H1 (cell line): ENCODE results near the gene LINC01488. TPM values are rescaled to one million over a fixed set of nuclear protein-coding genes. Genes with fewer than 3 reads are reported as not detected.
A peak's percentile ranks its signal among the peaks of the same experiment; 100 is the strongest.

Experiments used
- CTCF ChIA-PET: fragments of 300-600 bp; sonication (Branson Sonifier 250); formaldehyde crosslinking; loops from one replicate; lab custom pipeline; 2021; ENCODE audit not compliant: partially characterized antibody; lab: Charles Lee
- POLR2A ChIA-PET: fragments of 300-600 bp; sonication (Branson Sonifier 250); formaldehyde crosslinking; loops from one replicate; lab custom pipeline; 2021; ENCODE audit warnings: inconsistent platforms; ENCODE audit not compliant: partially characterized antibody; lab: Charles Lee
- DNase-seq, 2 experiments: peaks; one replicate each; pipeline versions ENCODE4 v3.0.0 to v3.0.0-alpha.2; 2010 to 2022; ENCODE audit warnings: low spot score in 2 of 2, low read depth in 1 of 2, mixed read lengths in 1 of 2
- FAIRE-seq: peaks from 2 replicates; lab custom pipeline; 2011; peaks lifted over from hg19 to GRCh38; lab: Jason Lieb, UNC
- H2AFZ ChIP-seq: 2 replicates; pipeline ENCODE4 v1.8.1; 2012; ENCODE audit warnings: low read length, inconsistent platforms
- H2AK5ac ChIP-seq: 2 replicates; pipeline ENCODE4 v1.6.1; 2013; ENCODE audit warnings: low read depth, low read length
- H2BK120ac ChIP-seq: replicated peaks from 2 replicates; pipeline ENCODE3; 2013; ENCODE audit warnings: low read depth, low read length, inconsistent platforms
- H2BK12ac ChIP-seq: 2 replicates; pipeline ENCODE4 v1.6.1; 2013; ENCODE audit warnings: low read depth, low read length
- H2BK15ac ChIP-seq: 2 replicates; pipeline ENCODE4 v1.6.1; 2013; ENCODE audit warnings: low read length
- H2BK20ac ChIP-seq: 2 replicates; pipeline ENCODE4 v1.6.1; 2013; ENCODE audit warnings: low read length
- H2BK5ac ChIP-seq: 2 replicates; pipeline ENCODE4 v1.6.1; 2013; ENCODE audit warnings: low read depth, low read length
- H3K14ac ChIP-seq: 2 replicates; pipeline ENCODE4 v1.6.1; 2013; ENCODE audit warnings: inconsistent platforms; ENCODE audit not compliant: insufficient read length
- H3K18ac ChIP-seq: 2 replicates; pipeline ENCODE4 v1.6.1; 2013; ENCODE audit warnings: low read length; ENCODE audit errors: extremely low read depth
- H3K23ac ChIP-seq: 2 replicates; pipeline ENCODE4 v1.6.1; 2013; ENCODE audit warnings: inconsistent platforms; ENCODE audit not compliant: insufficient read length
- H3K23me2 ChIP-seq: 2 replicates; pipeline ENCODE4 v1.6.1; 2013; ENCODE audit warnings: low read depth, low read length
- H3K27ac ChIP-seq: 2 replicates; pipeline ENCODE4 v1.6.1; 2011; ENCODE audit warnings: low read depth, low read length, inconsistent platforms
- H3K27me3 ChIP-seq, 4 experiments: replicated peaks in 1 of 4; 1 replicate in 1 of 4; 2 replicates in 3 of 4; pipeline versions ENCODE4 v1.6.1 to v1.8.1; 2011 to 2013; ENCODE audit warnings: low read length in 3 of 4, mild to moderate bottlenecking in 3 of 4, inconsistent platforms in 2 of 4, mixed read lengths in 2 of 4, moderate library complexity in 1 of 4; ENCODE audit not compliant: control insufficient read depth in 3 of 4, insufficient read depth in 3 of 4; ENCODE audit errors: extremely low read depth in 1 of 4
- H3K36me3 ChIP-seq, 4 experiments: 2 replicates each; pipeline versions ENCODE4 v1.6.1 to v1.8.1; 2011 to 2013; ENCODE audit warnings: mild to moderate bottlenecking in 4 of 4, low read length in 3 of 4, moderate library complexity in 2 of 4, control low read depth in 1 of 4, inconsistent platforms in 1 of 4; ENCODE audit not compliant: insufficient read depth in 4 of 4, control insufficient read depth in 2 of 4
- H3K4ac ChIP-seq: replicated peaks from 2 replicates; pipeline ENCODE3; 2013; ENCODE audit warnings: low read length, low read depth, mixed read lengths, inconsistent platforms; ENCODE audit not compliant: insufficient read length
- H3K4me1 ChIP-seq, 4 experiments: replicated peaks in 1 of 4; 1 replicate in 1 of 4; 2 replicates in 3 of 4; pipeline versions ENCODE4 v1.6.1 to v1.8.1; 2011 to 2013; ENCODE audit warnings: low read length in 3 of 4, inconsistent platforms in 2 of 4, mixed read lengths in 1 of 4; ENCODE audit not compliant: insufficient read depth in 4 of 4, control insufficient read depth in 3 of 4
- H3K4me2 ChIP-seq, 2 experiments: 2 replicates each; pipeline versions ENCODE4 v1.6.1 to v1.8.1; 2011 to 2013; ENCODE audit warnings: low read depth in 2 of 2, low read length in 2 of 2, control low read depth in 1 of 2, inconsistent platforms in 1 of 2, mild to moderate bottlenecking in 1 of 2; ENCODE audit not compliant: insufficient read depth in 1 of 2
- H3K4me3 ChIP-seq, 4 experiments: fragments of 200-600, 300-600 bp in 1 of 4; sonication (generic), shearing (Covaris generic), sonication (Bioruptor Twin) in 1 of 4; 2 replicates each; pipeline versions ENCODE4 v1.5.1 to v1.8.1; 2011 to 2016; ENCODE audit warnings: low read length in 4 of 4, low read depth in 3 of 4, control low read depth in 2 of 4, inconsistent platforms in 2 of 4, mild to moderate bottlenecking in 2 of 4, mixed read lengths in 1 of 4, moderate library complexity in 1 of 4; ENCODE audit not compliant: insufficient read depth in 2 of 4; ENCODE audit errors: extremely low read depth in 1 of 4
- H3K56ac ChIP-seq: replicated peaks from 2 replicates; pipeline ENCODE3; 2013; ENCODE audit warnings: low read depth, mild to moderate bottlenecking, mixed read lengths, low read length, inconsistent platforms; ENCODE audit not compliant: insufficient read length
- H3K79me1 ChIP-seq: 2 replicates; pipeline ENCODE4 v1.6.1; 2013; ENCODE audit warnings: low read depth, low read length, control low read depth
- H3K79me2 ChIP-seq, 2 experiments: 2 replicates each; pipeline versions ENCODE4 v1.6.1 to v1.8.1; 2012 to 2013; ENCODE audit warnings: low read length in 2 of 2, mild to moderate bottlenecking in 2 of 2, inconsistent platforms in 1 of 2; ENCODE audit not compliant: insufficient read depth in 2 of 2, control insufficient read depth in 1 of 2
- H3K9ac ChIP-seq, 4 experiments: replicated peaks in 1 of 4; 1 replicate in 1 of 4; 2 replicates in 3 of 4; pipeline versions ENCODE4 v1.6.1 to v1.8.1; 2011 to 2013; ENCODE audit warnings: low read depth in 3 of 4, low read length in 3 of 4, control low read depth in 2 of 4, mild to moderate bottlenecking in 2 of 4, moderate library complexity in 2 of 4, inconsistent platforms in 1 of 4; ENCODE audit errors: extremely low read depth in 1 of 4
- H3K9me3 ChIP-seq, 2 experiments: 2 replicates each; pipeline versions ENCODE4 v1.6.1 to v1.8.1; 2012 to 2013; ENCODE audit warnings: mild to moderate bottlenecking in 2 of 2, moderate library complexity in 2 of 2, control low read depth in 1 of 2, inconsistent platforms in 1 of 2, low read depth in 1 of 2, low read length in 1 of 2, mixed read lengths in 1 of 2; ENCODE audit not compliant: insufficient read depth in 2 of 2
- H4K20me1 ChIP-seq, 2 experiments: replicated peaks in 1 of 2; 2 replicates each; pipeline versions ENCODE3 to v1.8.1; 2011 to 2013; ENCODE audit warnings: inconsistent platforms in 2 of 2, low read length in 2 of 2, mild to moderate bottlenecking in 1 of 2; ENCODE audit not compliant: insufficient read depth in 2 of 2, control insufficient read depth in 1 of 2
- H4K5ac ChIP-seq: 2 replicates; pipeline ENCODE4 v1.6.1; 2013; ENCODE audit warnings: low read length, low read depth, mixed read lengths, inconsistent platforms; ENCODE audit not compliant: insufficient read length
- H4K8ac ChIP-seq: 2 replicates; pipeline ENCODE4 v1.8.0; 2013; ENCODE audit warnings: mild to moderate bottlenecking, moderate library complexity, low read length, inconsistent platforms; ENCODE audit not compliant: insufficient read depth; ENCODE audit errors: extremely low read depth
- H4K91ac ChIP-seq: replicated peaks from 2 replicates; pipeline ENCODE3; 2013; ENCODE audit warnings: low read length, mixed read lengths, inconsistent platforms; ENCODE audit not compliant: insufficient read length
- EGR1 ChIP-seq: IDR thresholded peaks from 2 replicates; pipeline ENCODE4 v1.6.1; 2011; ENCODE audit warnings: low read depth, low read length, borderline replicate concordance
- MAFK ChIP-seq: IDR thresholded peaks from 2 replicates; pipeline ENCODE4 v1.6.1; 2012; ENCODE audit warnings: low read depth, mild to moderate bottlenecking, improper control_type of control experiment, low read length
- TAF1 ChIP-seq: IDR thresholded peaks from 2 replicates; pipeline ENCODE4 v1.6.1; 2011; ENCODE audit warnings: mild to moderate bottlenecking, low read depth, low read length
- TBP ChIP-seq: IDR thresholded peaks from 2 replicates; pipeline ENCODE4 v1.6.1; 2011; ENCODE audit warnings: low read depth, low read length, improper control_type of control experiment
- ZNF274 ChIP-seq: IDR thresholded peaks from 2 replicates; pipeline ENCODE4 v1.7.0; 2012; ENCODE audit warnings: low read length, borderline replicate concordance; ENCODE audit errors: extremely low read depth
- WGBS, 2 experiments: shearing (Covaris generic) in 1 of 2; methylation state at CpG; one replicate each; pipeline versions ENCODE4 v1.1.6 to v1.1.7; 2013 to 2015; ENCODE audit warnings: low lambda C conversion rate in 2 of 2, mixed read lengths in 2 of 2, inconsistent platforms in 1 of 2, low coverage in 1 of 2, missing lambda C conversion rate in 1 of 2; ENCODE audit not compliant: insufficient replicate concordance in 2 of 2, insufficient coverage in 1 of 2, insufficient read length in 1 of 2; ENCODE audit errors: extremely low coverage in 1 of 2, missing lambda C conversion rate in 1 of 2; 5-methylcytosine and 5-hydroxymethylcytosine counted together
- polyA plus RNA-seq, 7 experiments: library from polyadenylated mRNA; depleted of rRNA in 3 of 7; stranded (reverse) in 5 of 7; unstranded in 2 of 7; fragments of >200 nt in 5 of 7; fragments of 200-250 nt in 2 of 7; gene quantifications; 1 replicate in 5 of 7; 2 replicates in 1 of 7; 4 replicates in 1 of 7; pipeline versions ENCODE4 v1.2.1 to v1.2.3, GENCODE V29; 2011 to 2013; ENCODE audit warnings: missing spikeins in 2 of 7, mixed read lengths in 2 of 7
- total RNA-seq: library from RNA; stranded (reverse); fragmentation: NEBNext Ultra II Directional; extraction: Animal tissue kit (Norgen Biotek cat#: 25700); gene quantifications from 2 replicates; pipeline ENCODE4 v1.2.1, GENCODE V29; 2021

LINC01488 gene
- total and polyA plus RNA-seq, 2 of the 8 experiments (the other 6 are each of a cell fraction or from before 2014, with no cell fraction given), result not detected

DNA sequence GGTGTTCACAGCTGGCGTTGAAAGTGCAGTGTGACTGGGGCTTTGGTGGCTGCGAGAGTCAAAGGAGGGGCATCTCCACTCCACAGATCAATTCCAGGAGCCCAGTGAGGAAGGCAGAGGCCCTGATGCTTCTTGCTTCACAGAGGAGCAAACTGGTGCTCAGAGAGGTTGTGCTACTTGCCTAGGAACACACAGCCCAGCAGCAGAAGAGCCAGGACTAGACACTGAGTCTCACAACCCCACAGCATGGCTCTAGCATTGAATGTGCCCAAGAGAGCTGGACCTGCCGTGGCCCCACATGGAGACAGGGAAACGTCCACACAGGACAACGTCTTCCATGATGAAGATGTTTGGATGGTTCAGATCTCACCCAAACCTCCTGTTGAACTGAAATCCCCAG, 33.3 kb downstream of the LINC01488 start:
- DNase-seq (no peak), FAIRE-seq (no peak)
- TF ChIP-seq MAFK, result no peak
- TF ChIP-seq EGR1, result no peak
- no peak for TF ChIP-seq TBP
- no peak for TF ChIP-seq ZNF274
- no peak for TF ChIP-seq TAF1
- no peak overlapping the region for H3K9ac ChIP-seq
- no peaks in the 10 kb centered on the region for H3K79me1 ChIP-seq
- H3K4me3 ChIP-seq, result no peak overlapping the region
- no peak overlapping the region for H3K4ac ChIP-seq
- H3K27ac ChIP-seq, result no peak overlapping the region
- no peak overlapping the region for H3K14ac ChIP-seq
- H4K20me1 ChIP-seq, result no peaks in the 10 kb centered on the region
- ChIA-PET POLR2A (no interaction called here), CTCF (no interaction called here)
- H3K56ac ChIP-seq, result no peak overlapping the region
- no peak overlapping the region for H2AFZ ChIP-seq
- H4K8ac ChIP-seq, result no peak overlapping the region
- no peak overlapping the region for H2BK5ac ChIP-seq
- no peak overlapping the region for H4K5ac ChIP-seq
- H4K91ac ChIP-seq, result peak overlapping the region; percentile 12
- peak overlapping the region; percentile 32; the same call in 1 of the 2 replicates for H3K18ac ChIP-seq
- H2AK5ac ChIP-seq, result peak overlapping the region; percentile 6; the same call in 1 of the 2 replicates
- no peaks in the 10 kb centered on the region for H3K79me2 ChIP-seq
- peaks cover 0 to 4% (median 0%) of the 10 kb centered on the region in 4 experiments; a peak in 2 of 7 replicates for H3K4me1 ChIP-seq
- no peaks in the 10 kb centered on the region for H3K23me2 ChIP-seq
- no peaks in the 10 kb centered on the region; a peak in 1 of 8 replicates for H3K36me3 ChIP-seq
- H2BK12ac ChIP-seq, result peak overlapping the region; percentile 35; the same call in 1 of the 2 replicates
- H3K23ac ChIP-seq, result no peak overlapping the region
- no peak overlapping the region for H2BK120ac ChIP-seq
- no peak overlapping the region for H2BK20ac ChIP-seq
- H3K27me3 ChIP-seq, result peaks cover 0 to 3% (median 0%) of the 10 kb centered on the region in 4 experiments; a peak in 2 of 7 replicates
- H2BK15ac ChIP-seq, result peak overlapping the region; percentile 88
- H3K9me3 ChIP-seq, result peaks cover 11 to 15% of the 10 kb centered on the region in 2 experiments; a peak in 3 of 4 replicates
- 84% methylated on average over 5 of the region's 5 CpGs; no CpG with 5 or more reads in 1 of the 2 experiments for WGBS, 2 experiments
- H3K4me2 ChIP-seq, result no peak overlapping the region
